ENCODE data around the gene MTA1. TPM values are rescaled to one million over a fixed set of nuclear protein-coding genes. Genes with fewer than 3 reads are reported as not detected.

Gene MTA1
- total and polyA plus RNA-seq, 2 of the 8 experiments (the other 6 are each of a cell fraction or from before 2014, with no cell fraction given) = 73.9 to 221 TPM

- Histone ChIP-seq H3K4me3 (ENCODE audit: extremely low read depth in 1 of 4, insufficient read depth in 2 of 4, low read depth in 3 of 4, low read length in 4 of 4) (no peak overlapping the region), H3K23me2 (ENCODE audit: low read depth, low read length) (no peaks in the 10 kb centered on the region), H3K9ac (replicated peaks in 1 of 4; ENCODE audit: extremely low read depth in 1 of 4, low read depth in 3 of 4, low read length in 3 of 4) (no peak overlapping the region), H2BK120ac (replicated peaks; ENCODE audit: low read depth, low read length) (no peak overlapping the region), H3K23ac (ENCODE audit: insufficient read length) (no peak overlapping the region), H2BK20ac (ENCODE audit: low read length) (no peak overlapping the region), H4K91ac (replicated peaks; ENCODE audit: insufficient read length, low read length) (no peak overlapping the region), H2BK15ac (ENCODE audit: low read length) (no peak overlapping the region), H3K36me3 (ENCODE audit: control insufficient read depth in 2 of 4, insufficient read depth in 4 of 4, low read length in 3 of 4) (no peaks in the 10 kb centered on the region), H3K14ac (ENCODE audit: insufficient read length) (no peak overlapping the region), H2AFZ (ENCODE audit: low read length) (no peak overlapping the region), H3K9me3 (ENCODE audit: insufficient read depth in 2 of 2, low read depth in 1 of 2, low read length in 1 of 2) (peaks cover 0 to 10% of the 10 kb centered on the region in 2 experiments; a peak in 1 of 4 replicates), H3K56ac (replicated peaks; ENCODE audit: insufficient read length, low read depth, low read length) (no peak overlapping the region), H2BK12ac (ENCODE audit: low read depth, low read length) (no peak overlapping the region), H3K4me1 (replicated peaks in 1 of 4; ENCODE audit: control insufficient read depth in 3 of 4, insufficient read depth in 4 of 4, low read length in 3 of 4) (no peaks in the 10 kb centered on the region), H3K4me2 (ENCODE audit: insufficient read depth in 1 of 2, low read depth in 2 of 2, low read length in 2 of 2) (no peak overlapping the region), H4K8ac (ENCODE audit: extremely low read depth, insufficient read depth, low read length) (no peak overlapping the region), H3K18ac (ENCODE audit: extremely low read depth, low read length) (no peak overlapping the region), H3K27ac (ENCODE audit: low read depth, low read length) (no peak overlapping the region), H4K20me1 (replicated peaks in 1 of 2; ENCODE audit: control insufficient read depth in 1 of 2, insufficient read depth in 2 of 2, low read length in 2 of 2) (no peaks in the 10 kb centered on the region), H2BK5ac (ENCODE audit: low read depth, low read length) (no peak overlapping the region), H2AK5ac (ENCODE audit: low read depth, low read length) (no peak overlapping the region), H3K4ac (replicated peaks; ENCODE audit: insufficient read length, low read depth, low read length) (no peak overlapping the region), H4K5ac (ENCODE audit: insufficient read length, low read depth, low read length) (no peak overlapping the region), H3K79me2 (ENCODE audit: control insufficient read depth in 1 of 2, insufficient read depth in 2 of 2, low read length in 2 of 2) (no peaks in the 10 kb centered on the region), H3K79me1 (ENCODE audit: low read depth, low read length) (no peaks in the 10 kb centered on the region), H3K27me3 (replicated peaks in 1 of 4; ENCODE audit: control insufficient read depth in 3 of 4, extremely low read depth in 1 of 4, insufficient read depth in 3 of 4, low read length in 3 of 4) (no peaks in the 10 kb centered on the region; a peak in 1 of 7 replicates)
- ChIA-PET CTCF (ENCODE audit: partially characterized antibody) (interaction anchor here (1.5 kb wide), 1 partner anchor 29 kb away, joined by 4 read pairs; no protein-coding TSS in a partner anchor), POLR2A (ENCODE audit: partially characterized antibody) (no interaction called here)
- FAIRE-seq (no peak), DNase-seq (ENCODE audit: low read depth in 1 of 2, low spot score in 2 of 2) (no peak)
- no peak for TF ChIP-seq RNF2 (IDR thresholded peaks at IDR 0.05; ENCODE audit: borderline replicate concordance, low read depth, low read length, missing control alignments, poor library complexity, severe bottlenecking)
- TF ChIP-seq SIRT6 (IDR thresholded peaks at IDR 0.05; ENCODE audit: low read length) = no peak
- TF ChIP-seq CBX8 (IDR thresholded peaks at IDR 0.05; ENCODE audit: borderline replicate concordance, low read depth, low read length) = no peak
- no peak for TF ChIP-seq SIN3A (conservative IDR thresholded peaks at IDR 0.05 in 1 of 2, IDR thresholded peaks at IDR 0.05 in 1 of 2; ENCODE audit: low read depth in 1 of 2, low read length in 2 of 2)
- no peak for TF ChIP-seq NRF1 (IDR thresholded peaks at IDR 0.05; ENCODE audit: low read depth, low read length)
- no peak for TF ChIP-seq HDAC6 (IDR thresholded peaks at IDR 0.05; ENCODE audit: low read depth, low read length)
- TF ChIP-seq ZNF274 (IDR thresholded peaks at IDR 0.05; ENCODE audit: borderline replicate concordance, extremely low read depth, low read length) = no peak
- TF ChIP-seq CTBP2 (IDR thresholded peaks at IDR 0.05; ENCODE audit: borderline replicate concordance, insufficient read depth, insufficient read length, low read length) = no peak
- 86% methylated on average over 12 of the region's 12 CpGs; no CpG with 5 or more reads in 1 of the 2 experiments for WGBS, 2 experiments (ENCODE audit: extremely low coverage in 1 of 2, insufficient coverage in 1 of 2, insufficient read length in 1 of 2, insufficient replicate concordance in 2 of 2, low coverage in 1 of 2, low lambda C conversion rate in 2 of 2, missing lambda C conversion rate in 1 of 2)
These were observed 89.0 kb downstream of the MTA1 start for GRCh38 chr14:105508601-105509000.

Data from H1 (cell line).